Right lobe of liver (tissue), 4 donors: ENCODE data around the gene STK40.

Experiments
- POLR2A ChIP-seq: fragments of 450-650 bp; IDR thresholded peaks from one replicate; pipeline ENCODE4 v1.6.1; 2017; ENCODE audit warnings: antibody characterized with exemption, mild to moderate bottlenecking
- TF ChIP-seq, protein P1 (sequence below), 4 donors: fragments of 200-600 bp in 3 of 4; fragments of 450-650 bp in 1 of 4; IDR thresholded peaks; one replicate each; pipeline versions ENCODE4 v1.5.1 to v1.8.0; 2016 to 2022; ENCODE audit warnings: antibody characterized with exemption in 4 of 4, mild to moderate bottlenecking in 2 of 4
- donor health status: DM: no; HTN: no; CAD: no.
- donor health status: DM: no; HTN: no; CAD: no.
- donor health status: DM: no; HTN: yes; CAD: no.

DNA sequence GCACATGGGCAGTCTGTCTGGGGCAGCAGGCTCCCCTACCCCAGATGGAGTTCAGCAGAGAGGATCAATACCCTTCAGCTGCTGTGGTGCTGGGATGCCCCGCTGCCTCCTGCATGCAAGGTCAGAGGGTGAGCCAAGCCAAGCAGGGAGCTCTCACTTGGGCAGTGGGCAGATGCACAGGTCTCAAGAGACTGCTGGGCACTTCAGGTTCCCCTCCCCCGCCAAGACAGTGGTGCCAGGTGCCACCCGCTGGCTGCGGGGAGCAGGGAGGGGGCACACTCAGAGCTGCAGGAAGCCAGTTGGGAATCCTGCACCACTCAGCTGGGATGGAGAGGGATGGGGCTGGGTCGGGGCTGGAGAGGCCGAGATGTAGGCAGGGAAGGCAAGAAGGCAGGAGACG, 46.5 kb downstream of the STK40 start:
- TF ChIP-seq POLR2A, result no peak
- TF ChIP-seq, protein P1, sequence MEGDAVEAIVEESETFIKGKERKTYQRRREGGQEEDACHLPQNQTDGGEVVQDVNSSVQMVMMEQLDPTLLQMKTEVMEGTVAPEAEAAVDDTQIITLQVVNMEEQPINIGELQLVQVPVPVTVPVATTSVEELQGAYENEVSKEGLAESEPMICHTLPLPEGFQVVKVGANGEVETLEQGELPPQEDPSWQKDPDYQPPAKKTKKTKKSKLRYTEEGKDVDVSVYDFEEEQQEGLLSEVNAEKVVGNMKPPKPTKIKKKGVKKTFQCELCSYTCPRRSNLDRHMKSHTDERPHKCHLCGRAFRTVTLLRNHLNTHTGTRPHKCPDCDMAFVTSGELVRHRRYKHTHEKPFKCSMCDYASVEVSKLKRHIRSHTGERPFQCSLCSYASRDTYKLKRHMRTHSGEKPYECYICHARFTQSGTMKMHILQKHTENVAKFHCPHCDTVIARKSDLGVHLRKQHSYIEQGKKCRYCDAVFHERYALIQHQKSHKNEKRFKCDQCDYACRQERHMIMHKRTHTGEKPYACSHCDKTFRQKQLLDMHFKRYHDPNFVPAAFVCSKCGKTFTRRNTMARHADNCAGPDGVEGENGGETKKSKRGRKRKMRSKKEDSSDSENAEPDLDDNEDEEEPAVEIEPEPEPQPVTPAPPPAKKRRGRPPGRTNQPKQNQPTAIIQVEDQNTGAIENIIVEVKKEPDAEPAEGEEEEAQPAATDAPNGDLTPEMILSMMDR (IDR thresholded peaks at IDR 0.05), result no peak
